Liver (tissue), 3 donors: Measurements from ENCODE around the gene ANKEF1.

Source experiments
- CTCF ChIP-seq: fragments of 150-350 bp; IDR thresholded peaks from 2 replicates; pipeline ENCODE4 v1.5.1; 2017; ENCODE audit warnings: improper control_type of control experiment, low read depth, low read length; ENCODE audit not compliant: missing input control
- EGR1 ChIP-seq, 2 donors: IDR thresholded peaks; 2 replicates each; pipeline ENCODE4 v1.6.1; 2016 to 2018; ENCODE audit warnings: antibody characterized with exemption in 2 of 2, low read depth in 2 of 2
- GABPA ChIP-seq, 2 donors: IDR thresholded peaks in 1 of 2; conservative IDR thresholded peaks in 1 of 2; 2 replicates each; pipeline ENCODE4 v1.6.1; 2016; ENCODE audit warnings: antibody characterized with exemption in 2 of 2, mild to moderate bottlenecking in 1 of 2, moderate library complexity in 1 of 2
- JUND ChIP-seq, 2 donors: IDR thresholded peaks; 2 replicates each; pipeline ENCODE4 v1.6.1; 2016; ENCODE audit warnings: antibody characterized with exemption in 2 of 2
- MAX ChIP-seq: IDR thresholded peaks from 2 replicates; pipeline ENCODE4 v1.6.1; 2016; ENCODE audit warnings: antibody characterized with exemption
- REST ChIP-seq: IDR thresholded peaks from 2 replicates; pipeline ENCODE4 v1.6.1; 2016; ENCODE audit warnings: antibody characterized with exemption, mild to moderate bottlenecking
- SP1 ChIP-seq: IDR thresholded peaks from 2 replicates; pipeline ENCODE4 v1.6.1; 2018; ENCODE audit warnings: antibody characterized with exemption, mild to moderate bottlenecking
- TAF1 ChIP-seq: conservative IDR thresholded peaks from 2 replicates; pipeline ENCODE4 v1.6.1; 2016; ENCODE audit warnings: antibody characterized with exemption, mild to moderate bottlenecking
- donor health status: healthy.
- donor health status: healthy.

GRCh38 chr20:10034717-10035571 lies at the start of gene ANKEF1:
- TF ChIP-seq TAF1 (no peak), JUND (IDR thresholded peaks at IDR 0.05) (no peak), CTCF (no peak), EGR1 (IDR thresholded peaks at IDR 0.05; ENCODE audit: low read depth in 2 of 2) (peak; percentile 16 to 93), SP1 (peak; percentile 13), GABPA (IDR thresholded peaks at IDR 0.05 in 1 of 2, conservative IDR thresholded peaks at IDR 0.05 in 1 of 2) (peak; percentile 28 to 81), REST (peak; percentile 51), MAX (no peak)
